WTC11 (cell line): ENCODE results near the gene TIMM50. TPM values are rescaled to one million over a fixed set of nuclear protein-coding genes. Genes with fewer than 3 reads are reported as not detected.

Experiments
- ATAC-seq: fragments of 200-7000 bp; cut with Tn5 transposase; 2 replicates; pipeline ENCODE4 v1.10.0; 2021; ENCODE audit warnings: mild to moderate bottlenecking, moderate library complexity
- CTCF ChIA-PET: fragments of 300-600 bp; sonication (Branson Sonifier 250); formaldehyde crosslinking; loops from one replicate; lab custom pipeline; 2021; ENCODE audit warnings: antibody characterized with exemption; lab: Charles Lee
- POLR2A ChIA-PET: fragments of 350-600 bp; sonication (Branson Sonifier 250); formaldehyde crosslinking; loops from one replicate; lab custom pipeline; 2021; ENCODE audit warnings: antibody characterized with exemption; lab: Charles Lee
- DNase-seq: peaks from one replicate; pipeline ENCODE4 v3.0.0; 2021; ENCODE audit warnings: low spot score
- H3K27ac Mint-ChIP-seq: 2 replicates; pipeline ENCODE4 v1.8.0; 2021; ENCODE audit warnings: mixed read lengths
- H3K27me3 Mint-ChIP-seq: 2 replicates; pipeline ENCODE4 v1.8.0; 2021; ENCODE audit warnings: low read depth, mild to moderate bottlenecking, moderate library complexity, mixed read lengths
- H3K36me3 Mint-ChIP-seq: 2 replicates; pipeline ENCODE4 v1.8.0; 2021; ENCODE audit warnings: mixed read lengths
- H3K4me1 Mint-ChIP-seq: 2 replicates; pipeline ENCODE4 v1.8.0; 2022; ENCODE audit warnings: mixed read lengths
- H3K4me3 Mint-ChIP-seq: 2 replicates; pipeline ENCODE4 v1.8.0; 2021; ENCODE audit warnings: mild to moderate bottlenecking, moderate library complexity, mixed read lengths
- H3K9me3 Mint-ChIP-seq: 2 replicates; pipeline ENCODE4 v1.8.0; 2021; ENCODE audit warnings: mixed read lengths
- ATF1 ChIP-seq: sonication (generic); formaldehyde crosslinking; IDR thresholded peaks from 2 replicates; pipeline ENCODE4 v1.8.1; 2023; ENCODE audit warnings: mild to moderate bottlenecking, moderate library complexity, missing genetic modification reagents
- ATF6 ChIP-seq: sonication (generic); formaldehyde crosslinking; IDR thresholded peaks from 2 replicates; pipeline ENCODE4 v1.8.1; 2023; ENCODE audit warnings: mild to moderate bottlenecking, missing genetic modification reagents
- HMGA2 ChIP-seq: fragments of 250-450 bp; sonication (Bioruptor Pico); IDR thresholded peaks from 2 replicates; pipeline ENCODE4 v1.4.0; 2021; ENCODE audit warnings: mild to moderate bottlenecking, moderate library complexity
- JAZF1 ChIP-seq: fragments of 250-450 bp; sonication (Bioruptor Pico); IDR thresholded peaks from 2 replicates; pipeline ENCODE4 v1.9.0; 2021; ENCODE audit warnings: moderate library complexity, mild to moderate bottlenecking, inconsistent platforms
- MXD4 ChIP-seq: fragments of 250-450 bp; sonication (Bioruptor Pico); IDR thresholded peaks from 2 replicates; pipeline ENCODE4 v1.8.0; 2021; ENCODE audit warnings: mild to moderate bottlenecking, moderate library complexity, borderline replicate concordance
- NR2C2 ChIP-seq: sonication (generic); formaldehyde crosslinking; IDR thresholded peaks from 2 replicates; pipeline ENCODE4 v1.8.0; 2022; ENCODE audit warnings: mild to moderate bottlenecking, missing genetic modification reagents
- NR3C1 ChIP-seq: sonication (generic); formaldehyde crosslinking; conservative IDR thresholded peaks from 2 replicates; pipeline ENCODE4 v1.8.1; 2023; ENCODE audit warnings: low read depth, mild to moderate bottlenecking, missing genetic modification reagents
- PRRX2 ChIP-seq: fragments of 250-450 bp; sonication (Bioruptor Pico); IDR thresholded peaks from 2 replicates; pipeline ENCODE4 v1.8.0; 2021; ENCODE audit warnings: mild to moderate bottlenecking
- SMAD3 ChIP-seq: sonication (generic); formaldehyde crosslinking; IDR thresholded peaks from 2 replicates; pipeline ENCODE4 v1.8.0; 2022; ENCODE audit warnings: missing genetic modification reagents, mild to moderate bottlenecking, borderline replicate concordance
- TCF7 ChIP-seq: sonication (generic); formaldehyde crosslinking; IDR thresholded peaks from 2 replicates; pipeline ENCODE4 v1.8.0; 2022; ENCODE audit warnings: mild to moderate bottlenecking, low read depth, missing genetic modification reagents, moderate library complexity
- TEAD1 ChIP-seq: sonication (generic); formaldehyde crosslinking; IDR thresholded peaks from 2 replicates; pipeline ENCODE4 v1.8.0; 2022; ENCODE audit warnings: mild to moderate bottlenecking, missing genetic modification reagents
- TEAD4 ChIP-seq: sonication (generic); formaldehyde crosslinking; IDR thresholded peaks from 2 replicates; pipeline ENCODE4 v1.8.0; 2022; ENCODE audit warnings: mild to moderate bottlenecking, missing genetic modification reagents
- ZNF121 ChIP-seq: sonication (generic); formaldehyde crosslinking; IDR thresholded peaks from 2 replicates; pipeline ENCODE4 v1.8.0; 2023; ENCODE audit warnings: missing genetic modification reagents
- ZNF281 ChIP-seq: sonication (generic); formaldehyde crosslinking; IDR thresholded peaks from 2 replicates; pipeline ENCODE4 v1.8.0; 2023; ENCODE audit warnings: mild to moderate bottlenecking, missing genetic modification reagents
- ZNF317 ChIP-seq: sonication (generic); formaldehyde crosslinking; IDR thresholded peaks from 2 replicates; pipeline ENCODE4 v1.8.1; 2023; ENCODE audit warnings: low read depth, mild to moderate bottlenecking, moderate library complexity, missing genetic modification reagents, borderline replicate concordance
- ZNF396 ChIP-seq: fragments of 250-450 bp; sonication (Bioruptor Pico); IDR thresholded peaks from 2 replicates; pipeline ENCODE4 v1.8.0; 2021; ENCODE audit warnings: mild to moderate bottlenecking, moderate library complexity, borderline replicate concordance
- ZNF416 ChIP-seq: fragments of 250-450 bp; sonication (Bioruptor Pico); IDR thresholded peaks from 2 replicates; pipeline ENCODE4 v1.9.0; 2021; ENCODE audit warnings: mild to moderate bottlenecking, inconsistent platforms
- ZNF423 ChIP-seq: fragments of 250-450 bp; sonication (Bioruptor Pico); IDR thresholded peaks from 2 replicates; pipeline ENCODE4 v2.1.2; 2022; ENCODE audit warnings: mild to moderate bottlenecking, moderate library complexity
- ZNF671 ChIP-seq: fragments of 250-450 bp; sonication (Bioruptor Pico); IDR thresholded peaks from 2 replicates; pipeline ENCODE4 v1.8.0; 2021; ENCODE audit warnings: mild to moderate bottlenecking
- ZSCAN18 ChIP-seq: fragments of 250-450 bp; sonication (Bioruptor Pico); IDR thresholded peaks from 2 replicates; pipeline ENCODE4 v2.1.2; 2022; ENCODE audit warnings: mild to moderate bottlenecking, moderate library complexity
- total RNA-seq: library from RNA; stranded (reverse); gene quantifications from 3 replicates; pipeline ENCODE4 v1.2.3, GENCODE V29; 2021
- TF ChIP-seq, protein P1 (sequence below): sonication (generic); formaldehyde crosslinking; IDR thresholded peaks from 2 replicates; pipeline ENCODE4 v1.8.1; 2023; ENCODE audit warnings: mild to moderate bottlenecking, moderate library complexity, missing genetic modification reagents
- TF ChIP-seq, protein P2 (sequence below): sonication (generic); formaldehyde crosslinking; IDR thresholded peaks from 2 replicates; pipeline ENCODE4 v1.8.1; 2023; ENCODE audit warnings: mild to moderate bottlenecking, missing genetic modification reagents, borderline replicate concordance

TIMM50 gene
- total RNA-seq, 1 experiment from 2014 or later: 154 TPM

DNA sequence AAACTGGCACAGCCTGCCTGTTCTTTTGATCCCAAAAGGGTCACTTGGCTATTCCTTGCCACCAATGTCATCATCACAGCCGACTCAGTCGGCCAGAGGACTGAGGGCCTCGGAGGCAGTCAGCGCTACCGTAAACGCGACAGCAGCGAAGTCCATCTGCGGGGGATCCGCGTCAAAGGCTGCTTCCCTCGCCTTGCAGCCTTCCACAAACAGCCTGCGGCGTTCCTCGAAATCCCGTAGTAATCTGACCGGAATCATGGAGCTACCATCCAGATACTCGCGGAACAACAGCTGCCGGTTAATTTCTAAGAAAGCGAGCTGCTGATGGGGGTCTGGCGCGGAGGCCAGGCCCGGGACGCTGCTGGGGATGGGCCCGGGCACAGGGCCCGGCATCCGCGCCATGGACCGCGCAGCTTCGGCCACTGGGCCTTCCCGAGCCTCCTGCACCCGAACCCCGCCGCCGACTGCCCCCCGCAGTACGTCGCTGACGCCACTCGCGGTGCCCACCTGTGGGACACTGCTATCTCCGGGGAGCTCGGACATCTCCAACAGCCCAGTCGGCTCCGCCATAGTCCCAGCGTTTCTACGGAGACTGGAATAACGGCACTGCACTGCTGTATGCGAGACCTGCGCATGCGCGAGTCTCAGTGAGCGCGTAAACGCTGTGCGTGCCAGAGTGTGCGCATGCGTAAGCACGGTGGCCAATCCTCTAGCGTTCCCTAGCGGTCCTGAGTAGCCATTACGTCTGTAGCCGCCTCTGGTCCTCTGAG is 51.8 kb downstream of the TIMM50 start, which contains the start of gene EID2B (continued):
- TF ChIP-seq ATF1 (CRISPR knock-in tag) (0 out of 2 replicates have a peak, but pooled peaks have one; percentile 75), HMGA2 (CRISPR knock-in tag) (no peak), ZNF281 (CRISPR knock-in tag) (no peak), ZNF416 (CRISPR knock-in tag) (no peak), NR2C2 (CRISPR knock-in tag) (no peak), ATF6 (CRISPR knock-in tag) (no peak), TCF7 (no peak), ZNF671 (CRISPR knock-in tag) (no peak), MXD4 (CRISPR knock-in tag) (no peak), ZSCAN18 (CRISPR knock-in tag) (no peak), PRRX2 (no peak), ZNF396 (CRISPR knock-in tag) (no peak), NR3C1 (no peak), ZNF423 (no peak), TEAD1 (no peak), TEAD4 (CRISPR knock-in tag) (no peak)

DNA sequence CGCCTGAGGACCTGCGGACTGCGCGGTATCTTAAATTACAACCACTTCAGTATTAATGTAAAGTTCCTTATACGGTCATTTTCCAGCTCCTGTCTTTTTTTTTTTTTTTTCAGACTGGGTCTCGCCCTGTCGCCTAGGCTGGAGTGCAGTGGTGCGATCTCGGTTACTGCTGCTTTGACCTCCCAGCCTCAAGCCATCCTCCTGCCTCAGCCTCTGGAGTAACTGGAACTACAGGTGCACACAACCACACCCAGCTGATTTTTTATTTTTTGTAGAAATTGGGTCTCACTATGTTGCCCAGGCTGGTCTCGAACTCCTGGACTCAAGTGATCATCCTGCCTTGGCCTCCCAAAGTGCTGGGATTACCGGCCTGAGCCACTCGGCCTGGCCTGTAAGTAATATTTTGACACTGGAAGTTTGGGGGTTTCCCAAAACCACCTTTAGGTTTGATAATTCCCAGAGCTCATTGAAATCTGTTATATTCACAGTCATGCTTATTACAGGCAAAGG is 52.4 kb downstream of the TIMM50 start:
- DNase-seq (no peak), ATAC-seq (no peak)
- Mint-ChIP-seq H3K36me3 (no peaks in the 10 kb centered on the region), H3K4me3 (peak overlapping the region; percentile 91), H3K27me3 (peaks cover 10% of the 10 kb centered on the region), H3K4me1 (peaks cover 8% of the 10 kb centered on the region), H3K9me3 (no peaks in the 10 kb centered on the region), H3K27ac (no peak overlapping the region)
- ChIA-PET POLR2A (interaction anchor here (1.1 kb wide), 1 partner anchor 59 kb away, joined by 3 read pairs; no protein-coding TSS in a partner anchor), CTCF (interaction anchor here (0.9 to 3.5 kb wide), 15 partner anchors 9 to 142 kb away, joined by 3 to 66 read pairs (median 6); partner anchors contain the start of genes MED29, PAF1, RPS16 and SELENOV)
- TF ChIP-seq NR3C1 (no peak), ZNF121 (no peak), SMAD3 (CRISPR knock-in tag) (no peak), ZNF317 (CRISPR knock-in tag) (no peak), ZSCAN18 (CRISPR knock-in tag) (no peak), JAZF1 (CRISPR knock-in tag) (no peak)
- TF ChIP-seq, protein P1, sequence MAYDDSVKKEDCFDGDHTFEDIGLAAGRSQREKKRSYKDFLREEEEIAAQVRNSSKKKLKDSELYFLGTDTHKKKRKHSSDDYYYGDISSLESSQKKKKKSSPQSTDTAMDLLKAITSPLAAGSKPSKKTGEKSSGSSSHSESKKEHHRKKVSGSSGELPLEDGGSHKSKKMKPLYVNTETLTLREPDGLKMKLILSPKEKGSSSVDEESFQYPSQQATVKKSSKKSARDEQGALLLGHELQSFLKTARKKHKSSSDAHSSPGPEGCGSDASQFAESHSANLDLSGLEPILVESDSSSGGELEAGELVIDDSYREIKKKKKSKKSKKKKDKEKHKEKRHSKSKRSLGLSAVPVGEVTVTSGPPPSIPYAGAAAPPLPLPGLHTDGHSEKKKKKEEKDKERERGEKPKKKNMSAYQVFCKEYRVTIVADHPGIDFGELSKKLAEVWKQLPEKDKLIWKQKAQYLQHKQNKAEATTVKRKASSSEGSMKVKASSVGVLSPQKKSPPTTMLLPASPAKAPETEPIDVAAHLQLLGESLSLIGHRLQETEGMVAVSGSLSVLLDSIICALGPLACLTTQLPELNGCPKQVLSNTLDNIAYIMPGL (CRISPR knock-in tag): no peak
- TF ChIP-seq, protein P2, sequence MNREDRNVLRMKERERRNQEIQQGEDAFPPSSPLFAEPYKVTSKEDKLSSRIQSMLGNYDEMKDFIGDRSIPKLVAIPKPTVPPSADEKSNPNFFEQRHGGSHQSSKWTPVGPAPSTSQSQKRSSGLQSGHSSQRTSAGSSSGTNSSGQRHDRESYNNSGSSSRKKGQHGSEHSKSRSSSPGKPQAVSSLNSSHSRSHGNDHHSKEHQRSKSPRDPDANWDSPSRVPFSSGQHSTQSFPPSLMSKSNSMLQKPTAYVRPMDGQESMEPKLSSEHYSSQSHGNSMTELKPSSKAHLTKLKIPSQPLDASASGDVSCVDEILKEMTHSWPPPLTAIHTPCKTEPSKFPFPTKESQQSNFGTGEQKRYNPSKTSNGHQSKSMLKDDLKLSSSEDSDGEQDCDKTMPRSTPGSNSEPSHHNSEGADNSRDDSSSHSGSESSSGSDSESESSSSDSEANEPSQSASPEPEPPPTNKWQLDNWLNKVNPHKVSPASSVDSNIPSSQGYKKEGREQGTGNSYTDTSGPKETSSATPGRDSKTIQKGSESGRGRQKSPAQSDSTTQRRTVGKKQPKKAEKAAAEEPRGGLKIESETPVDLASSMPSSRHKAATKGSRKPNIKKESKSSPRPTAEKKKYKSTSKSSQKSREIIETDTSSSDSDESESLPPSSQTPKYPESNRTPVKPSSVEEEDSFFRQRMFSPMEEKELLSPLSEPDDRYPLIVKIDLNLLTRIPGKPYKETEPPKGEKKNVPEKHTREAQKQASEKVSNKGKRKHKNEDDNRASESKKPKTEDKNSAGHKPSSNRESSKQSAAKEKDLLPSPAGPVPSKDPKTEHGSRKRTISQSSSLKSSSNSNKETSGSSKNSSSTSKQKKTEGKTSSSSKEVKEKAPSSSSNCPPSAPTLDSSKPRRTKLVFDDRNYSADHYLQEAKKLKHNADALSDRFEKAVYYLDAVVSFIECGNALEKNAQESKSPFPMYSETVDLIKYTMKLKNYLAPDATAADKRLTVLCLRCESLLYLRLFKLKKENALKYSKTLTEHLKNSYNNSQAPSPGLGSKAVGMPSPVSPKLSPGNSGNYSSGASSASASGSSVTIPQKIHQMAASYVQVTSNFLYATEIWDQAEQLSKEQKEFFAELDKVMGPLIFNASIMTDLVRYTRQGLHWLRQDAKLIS (CRISPR knock-in tag): no peak
